ENCODE data around the gene MYO16.
A peak's percentile ranks its signal among the peaks of the same experiment; 100 is the strongest.
"Not testable (repeated sequence)": the region's sequence is repeated elsewhere in the genome, so short reads cannot be mapped to it uniquely, and the experiment has no call there.

MYO16 gene

GRCh38 chr13:108776650-108777049 lies 147.2 kb downstream of the MYO16 start:
- Histone ChIP-seq H3K9ac (ENCODE audit: low read depth, low read length) (no peak overlapping the region), H3K4me1 (ENCODE audit: insufficient read depth, low read length) (peaks cover 8% of the 10 kb centered on the region), H3K4me3 (ENCODE audit: low read length) (no peak overlapping the region), H3K36me3 (ENCODE audit: insufficient read depth, low read length) (no peaks in the 10 kb centered on the region), H3K27ac (ENCODE audit: low read depth, low read length) (no peak overlapping the region), H3K27me3 (ENCODE audit: insufficient read depth, low read length) (no peaks in the 10 kb centered on the region), H3K9me3 (ENCODE audit: insufficient read depth, low read depth, low read length) (no peaks in the 10 kb centered on the region)
- WGBS = 93% methylated on average over 3 of the region's 3 CpGs

GRCh38 chr13:108777421-108778420 lies 148.3 kb downstream of the MYO16 start:
- Histone ChIP-seq H3K9ac (ENCODE audit: low read depth, low read length) (no peak overlapping the region), H3K4me1 (ENCODE audit: insufficient read depth, low read length) (peaks cover 8% of the 10 kb centered on the region), H3K9me3 (ENCODE audit: insufficient read depth, low read depth, low read length) (0 out of 2 replicates have a peak, but pooled peaks cover 2% of the 10 kb centered on the region), H3K36me3 (ENCODE audit: insufficient read depth, low read length) (no peaks in the 10 kb centered on the region), H3K27me3 (ENCODE audit: insufficient read depth, low read length) (no peaks in the 10 kb centered on the region), H3K27ac (ENCODE audit: low read depth, low read length) (peak overlapping the region; percentile 61), H3K4me3 (ENCODE audit: low read length) (no peak overlapping the region)
- WGBS = 59% methylated on average over 6 of the region's 9 CpGs

GRCh38 chr13:108779308-108779707 lies 149.9 kb downstream of the MYO16 start:
- H3K9ac ChIP-seq (ENCODE audit: low read depth, low read length) = no peak overlapping the region
- WGBS = 92% methylated on average over 2 of the region's 2 CpGs
- H3K27ac ChIP-seq (ENCODE audit: low read depth, low read length) = no peak overlapping the region
- H3K36me3 ChIP-seq (ENCODE audit: insufficient read depth, low read length) = no peaks in the 10 kb centered on the region
- H3K4me3 ChIP-seq (ENCODE audit: low read length) = no peak overlapping the region
- 0 out of 2 replicates have a peak, but pooled peaks cover 7% of the 10 kb centered on the region for H3K9me3 ChIP-seq (ENCODE audit: insufficient read depth, low read depth, low read length)
- H3K4me1 ChIP-seq (ENCODE audit: insufficient read depth, low read length) = peaks cover 8% of the 10 kb centered on the region
- no peaks in the 10 kb centered on the region for H3K27me3 ChIP-seq (ENCODE audit: insufficient read depth, low read length)

GRCh38 chr13:108780706-108781105 lies 151.3 kb downstream of the MYO16 start:
- 0 out of 2 replicates have a peak, but pooled peaks cover 7% of the 10 kb centered on the region for H3K9me3 ChIP-seq (ENCODE audit: insufficient read depth, low read depth, low read length)
- H3K9ac ChIP-seq (ENCODE audit: low read depth, low read length) = no peak overlapping the region
- H3K27ac ChIP-seq (ENCODE audit: low read depth, low read length) = no peak overlapping the region
- H3K36me3 ChIP-seq (ENCODE audit: insufficient read depth, low read length) = no peaks in the 10 kb centered on the region
- H3K27me3 ChIP-seq (ENCODE audit: insufficient read depth, low read length) = no peaks in the 10 kb centered on the region
- 59% methylated on average over 3 of the region's 3 CpGs for WGBS
- peaks cover 8% of the 10 kb centered on the region for H3K4me1 ChIP-seq (ENCODE audit: insufficient read depth, low read length)
- no peak overlapping the region for H3K4me3 ChIP-seq (ENCODE audit: low read length)

GRCh38 chr13:108781312-108781711 lies 151.9 kb downstream of the MYO16 start:
- Histone ChIP-seq H3K27me3 (ENCODE audit: insufficient read depth, low read length) (no peaks in the 10 kb centered on the region), H3K36me3 (ENCODE audit: insufficient read depth, low read length) (no peaks in the 10 kb centered on the region), H3K4me3 (ENCODE audit: low read length) (no peak overlapping the region), H3K9ac (ENCODE audit: low read depth, low read length) (no peak overlapping the region), H3K9me3 (ENCODE audit: insufficient read depth, low read depth, low read length) (0 out of 2 replicates have a peak, but pooled peaks cover 7% of the 10 kb centered on the region), H3K4me1 (ENCODE audit: insufficient read depth, low read length) (peaks cover 13% of the 10 kb centered on the region), H3K27ac (ENCODE audit: low read depth, low read length) (no peak overlapping the region)
- WGBS = 93% methylated on average over 4 of the region's 4 CpGs

GRCh38 chr13:108782480-108782879 lies 153.1 kb downstream of the MYO16 start:
- not testable (repeated sequence) for H3K4me3 ChIP-seq (ENCODE audit: low read length); H3K36me3 ChIP-seq (ENCODE audit: insufficient read depth, low read length); H3K27ac ChIP-seq (ENCODE audit: low read depth, low read length); H3K9ac ChIP-seq (ENCODE audit: low read depth, low read length); H3K27me3 ChIP-seq (ENCODE audit: insufficient read depth, low read length); H3K9me3 ChIP-seq (ENCODE audit: insufficient read depth, low read depth, low read length)
- H3K4me1 ChIP-seq (ENCODE audit: insufficient read depth, low read length) = peaks cover 14% of the 10 kb centered on the region
- 95% methylated on average over 2 of the region's 2 CpGs for WGBS

- Histone ChIP-seq H3K9me3 (ENCODE audit: insufficient read depth, low read depth, low read length) (0 out of 2 replicates have a peak, but pooled peaks cover 7% of the 10 kb centered on the region), H3K4me3 (ENCODE audit: low read length) (no peak overlapping the region), H3K36me3 (ENCODE audit: insufficient read depth, low read length) (no peaks in the 10 kb centered on the region), H3K9ac (ENCODE audit: low read depth, low read length) (no peak overlapping the region), H3K4me1 (ENCODE audit: insufficient read depth, low read length) (peaks cover 9% of the 10 kb centered on the region; the same call in 1 of the 2 replicates), H3K27ac (ENCODE audit: low read depth, low read length) (no peak overlapping the region), H3K27me3 (ENCODE audit: insufficient read depth, low read length) (no peaks in the 10 kb centered on the region)
- WGBS = 86% methylated on average over 3 of the region's 3 CpGs
Measured at GRCh38 chr13:108785844-108786243, 156.4 kb downstream of the MYO16 start.

- H3K36me3 ChIP-seq (ENCODE audit: insufficient read depth, low read length) = no peaks in the 10 kb centered on the region
- no peak overlapping the region for H3K9ac ChIP-seq (ENCODE audit: low read depth, low read length)
- H3K27ac ChIP-seq (ENCODE audit: low read depth, low read length) = no peak overlapping the region
- no peaks in the 10 kb centered on the region for H3K27me3 ChIP-seq (ENCODE audit: insufficient read depth, low read length)
- H3K4me1 ChIP-seq (ENCODE audit: insufficient read depth, low read length) = peaks cover 9% of the 10 kb centered on the region; the same call in 1 of the 2 replicates
- WGBS = 83% methylated on average over 11 of the region's 11 CpGs
- H3K4me3 ChIP-seq (ENCODE audit: low read length) = no peak overlapping the region
- 0 out of 2 replicates have a peak, but pooled peaks cover 7% of the 10 kb centered on the region for H3K9me3 ChIP-seq (ENCODE audit: insufficient read depth, low read depth, low read length)
Measured at GRCh38 chr13:108786456-108787200, 157.2 kb downstream of the MYO16 start.

- no peak overlapping the region for H3K9ac ChIP-seq (ENCODE audit: low read depth, low read length)
- H3K9me3 ChIP-seq (ENCODE audit: insufficient read depth, low read depth, low read length) = 0 out of 2 replicates have a peak, but pooled peaks cover 4% of the 10 kb centered on the region
- 95% methylated on average over 14 of the region's 14 CpGs for WGBS
- no peak overlapping the region for H3K27ac ChIP-seq (ENCODE audit: low read depth, low read length)
- no peaks in the 10 kb centered on the region for H3K36me3 ChIP-seq (ENCODE audit: insufficient read depth, low read length)
- no peaks in the 10 kb centered on the region for H3K27me3 ChIP-seq (ENCODE audit: insufficient read depth, low read length)
- no peak overlapping the region for H3K4me3 ChIP-seq (ENCODE audit: low read length)
- H3K4me1 ChIP-seq (ENCODE audit: insufficient read depth, low read length) = peaks cover 9% of the 10 kb centered on the region; the same call in 1 of the 2 replicates
Measured at GRCh38 chr13:108787700-108788414, 158.4 kb downstream of the MYO16 start.

GRCh38 chr13:108789476-108789875 lies 160.1 kb downstream of the MYO16 start:
- Histone ChIP-seq H3K27me3 (ENCODE audit: insufficient read depth, low read length) (no peaks in the 10 kb centered on the region), H3K36me3 (ENCODE audit: insufficient read depth, low read length) (no peaks in the 10 kb centered on the region), H3K9me3 (ENCODE audit: insufficient read depth, low read depth, low read length) (0 out of 2 replicates have a peak, but pooled peaks cover 2% of the 10 kb centered on the region), H3K27ac (ENCODE audit: low read depth, low read length) (no peak overlapping the region), H3K9ac (ENCODE audit: low read depth, low read length) (no peak overlapping the region), H3K4me1 (ENCODE audit: insufficient read depth, low read length) (peaks cover 9% of the 10 kb centered on the region; the same call in 1 of the 2 replicates), H3K4me3 (ENCODE audit: low read length) (no peak overlapping the region)
- WGBS = 100% methylated on average over 2 of the region's 2 CpGs

Data from HUES64 (cell line).